ENCODE results near the gene NSUN4.
"Not testable (repeated sequence)": the region's sequence is repeated elsewhere in the genome, so short reads cannot be mapped to it uniquely, and the experiment has no call there.

Gene NSUN4

GRCh38 chr1:46364612-46365011 lies 24.0 kb downstream of the NSUN4 start:
- no peak overlapping the region for H3K9ac ChIP-seq (ENCODE audit: insufficient read length, low read depth)
- DNase-seq (ENCODE audit: low read depth, low spot score), result no peak
- no peak overlapping the region for H3K4me3 ChIP-seq (ENCODE audit: insufficient read length, low read depth)
- peaks cover 71% of the 10 kb centered on the region for H3K36me3 ChIP-seq (ENCODE audit: insufficient read depth, insufficient read length, low read length)
- TF ChIP-seq SUZ12 (IDR thresholded peaks at IDR 0.05; ENCODE audit: extremely low read depth, insufficient read depth, insufficient read length) (no peak), ZNF274 (IDR thresholded peaks at IDR 0.05; ENCODE audit: low read depth, low read length) (no peak), YY1 (IDR thresholded peaks at IDR 0.05; ENCODE audit: insufficient read depth, insufficient read length) (no peak)
- no peaks in the 10 kb centered on the region for H3K27me3 ChIP-seq (ENCODE audit: insufficient read depth, insufficient read length)
- no peaks in the 10 kb centered on the region for H3K9me3 ChIP-seq (ENCODE audit: insufficient read depth, low read length)
- peaks cover 4% of the 10 kb centered on the region for H3K4me1 ChIP-seq (ENCODE audit: insufficient read depth, insufficient read length)

DNA sequence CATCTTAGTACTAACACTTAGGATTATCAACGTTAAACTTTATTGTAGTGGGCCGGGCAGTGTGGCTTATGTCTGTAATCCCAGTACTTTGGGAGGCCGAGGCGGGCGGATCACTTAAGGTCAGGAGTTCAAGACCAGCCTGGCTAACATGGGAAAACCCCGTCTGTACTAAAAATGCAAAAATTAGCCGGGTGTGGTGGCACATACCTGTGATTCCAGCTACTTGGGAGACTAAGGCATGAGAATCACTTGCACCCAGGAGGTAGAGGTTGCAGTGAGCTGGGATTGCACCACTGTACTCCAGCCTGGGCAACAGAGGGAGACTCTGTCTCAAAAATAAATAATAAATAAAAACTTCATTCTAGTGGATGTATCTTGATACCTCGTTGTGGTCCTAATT lies 25.2 kb downstream of the NSUN4 start:
- H3K9ac ChIP-seq (ENCODE audit: insufficient read length, low read depth); H3K27me3 ChIP-seq (ENCODE audit: insufficient read depth, insufficient read length); H3K9me3 ChIP-seq (ENCODE audit: insufficient read depth, low read length); DNase-seq (ENCODE audit: low read depth, low spot score); H3K4me1 ChIP-seq (ENCODE audit: insufficient read depth, insufficient read length); H3K4me3 ChIP-seq (ENCODE audit: insufficient read length, low read depth): not testable (repeated sequence)
- H3K36me3 ChIP-seq (ENCODE audit: insufficient read depth, insufficient read length, low read length), result peaks cover 62% of the 10 kb centered on the region

DNA sequence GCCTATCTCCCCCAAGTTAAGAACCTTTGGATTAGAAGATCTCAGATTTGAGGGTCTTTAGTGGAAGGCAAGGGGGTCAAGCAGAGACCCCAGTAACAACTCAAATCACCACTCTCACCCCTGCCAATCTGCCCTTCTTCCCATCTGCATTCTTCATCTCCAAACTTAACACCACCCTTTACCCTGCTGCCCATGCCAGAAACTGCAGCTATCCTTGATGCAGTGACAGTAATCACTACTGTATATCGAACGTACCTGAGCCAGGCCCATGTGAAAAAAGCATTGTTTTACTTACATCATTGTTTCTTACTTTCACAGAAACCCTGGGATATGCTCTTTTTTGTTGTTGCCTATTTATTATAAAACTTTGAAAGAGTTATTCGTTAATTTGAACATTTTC lies 26.5 kb downstream of the NSUN4 start:
- peaks cover 49% of the 10 kb centered on the region for H3K36me3 ChIP-seq (ENCODE audit: insufficient read depth, insufficient read length, low read length)

GRCh38 chr1:46367701-46368100 lies 27.1 kb downstream of the NSUN4 start:
- peaks cover 43% of the 10 kb centered on the region for H3K36me3 ChIP-seq (ENCODE audit: insufficient read depth, insufficient read length, low read length)
- not testable (repeated sequence) for H3K9ac ChIP-seq (ENCODE audit: insufficient read length, low read depth)

More for the DNA sequence above, 26.5 kb downstream of the NSUN4 start:
- peaks cover 4% of the 10 kb centered on the region for H3K4me1 ChIP-seq (ENCODE audit: insufficient read depth, insufficient read length)
- no peak for DNase-seq (ENCODE audit: low read depth, low spot score)
- TF ChIP-seq YY1 (IDR thresholded peaks at IDR 0.05; ENCODE audit: insufficient read depth, insufficient read length), result no peak
- no peak for TF ChIP-seq ZNF274 (IDR thresholded peaks at IDR 0.05; ENCODE audit: low read depth, low read length)
- no peak for TF ChIP-seq SUZ12 (IDR thresholded peaks at IDR 0.05; ENCODE audit: extremely low read depth, insufficient read depth, insufficient read length)
- no peak overlapping the region for H3K9ac ChIP-seq (ENCODE audit: insufficient read length, low read depth)
- no peaks in the 10 kb centered on the region for H3K9me3 ChIP-seq (ENCODE audit: insufficient read depth, low read length)
- H3K4me3 ChIP-seq (ENCODE audit: insufficient read length, low read depth), result no peak overlapping the region
- no peaks in the 10 kb centered on the region for H3K27me3 ChIP-seq (ENCODE audit: insufficient read depth, insufficient read length)

DNA sequence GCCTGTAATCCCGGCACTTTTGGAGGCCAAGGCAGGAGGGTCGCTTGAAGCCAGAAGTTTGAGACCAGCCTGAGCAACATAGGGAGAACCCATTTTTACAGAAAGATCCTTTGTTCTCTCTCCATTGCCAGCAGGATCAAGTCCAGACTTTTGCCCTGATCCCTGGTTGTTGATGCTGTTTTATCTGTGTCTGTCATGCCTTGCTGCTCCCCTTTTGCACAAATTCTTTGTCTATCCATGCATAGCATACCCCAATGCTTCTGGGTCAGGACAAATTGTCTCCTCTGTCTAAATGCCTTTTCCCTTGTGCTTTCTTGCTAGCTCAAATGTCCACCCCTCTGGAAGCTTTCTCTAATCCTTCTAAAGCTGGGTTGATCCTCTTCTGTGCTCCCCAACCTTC lies 28.2 kb downstream of the NSUN4 start:
- no peak overlapping the region for H3K4me3 ChIP-seq (ENCODE audit: insufficient read length, low read depth)
- H3K9ac ChIP-seq (ENCODE audit: insufficient read length, low read depth), result no peak overlapping the region
- H3K27me3 ChIP-seq (ENCODE audit: insufficient read depth, insufficient read length), result no peaks in the 10 kb centered on the region
- H3K9me3 ChIP-seq (ENCODE audit: insufficient read depth, low read length), result no peaks in the 10 kb centered on the region
- TF ChIP-seq ZNF274 (IDR thresholded peaks at IDR 0.05; ENCODE audit: low read depth, low read length) (no peak), SUZ12 (IDR thresholded peaks at IDR 0.05; ENCODE audit: extremely low read depth, insufficient read depth, insufficient read length) (no peak), YY1 (IDR thresholded peaks at IDR 0.05; ENCODE audit: insufficient read depth, insufficient read length) (no peak)
- peaks cover 32% of the 10 kb centered on the region for H3K36me3 ChIP-seq (ENCODE audit: insufficient read depth, insufficient read length, low read length)
- no peaks in the 10 kb centered on the region for H3K4me1 ChIP-seq (ENCODE audit: insufficient read depth, insufficient read length)
- no peak for DNase-seq (ENCODE audit: low read depth, low spot score)

More at GRCh38 chr1:46367701-46368100, 27.1 kb downstream of the NSUN4 start:
- not testable (repeated sequence) for H3K4me1 ChIP-seq (ENCODE audit: insufficient read depth, insufficient read length); H3K4me3 ChIP-seq (ENCODE audit: insufficient read length, low read depth); H3K9me3 ChIP-seq (ENCODE audit: insufficient read depth, low read length); DNase-seq (ENCODE audit: low read depth, low spot score); H3K27me3 ChIP-seq (ENCODE audit: insufficient read depth, insufficient read length)

GRCh38 chr1:46369542-46370213 lies 29.1 kb downstream of the NSUN4 start:
- no peak overlapping the region for H3K9ac ChIP-seq (ENCODE audit: insufficient read length, low read depth)
- no peak overlapping the region for H3K4me3 ChIP-seq (ENCODE audit: insufficient read length, low read depth)
- DNase-seq (ENCODE audit: low read depth, low spot score), result no peak
- TF ChIP-seq SUZ12 (IDR thresholded peaks at IDR 0.05; ENCODE audit: extremely low read depth, insufficient read depth, insufficient read length) (no peak), ZNF274 (IDR thresholded peaks at IDR 0.05; ENCODE audit: low read depth, low read length) (no peak), YY1 (IDR thresholded peaks at IDR 0.05; ENCODE audit: insufficient read depth, insufficient read length) (no peak)
- no peaks in the 10 kb centered on the region for H3K4me1 ChIP-seq (ENCODE audit: insufficient read depth, insufficient read length)
- no peaks in the 10 kb centered on the region for H3K27me3 ChIP-seq (ENCODE audit: insufficient read depth, insufficient read length)
- H3K36me3 ChIP-seq (ENCODE audit: insufficient read depth, insufficient read length, low read length), result peaks cover 23% of the 10 kb centered on the region
- no peaks in the 10 kb centered on the region for H3K9me3 ChIP-seq (ENCODE audit: insufficient read depth, low read length)

DNA sequence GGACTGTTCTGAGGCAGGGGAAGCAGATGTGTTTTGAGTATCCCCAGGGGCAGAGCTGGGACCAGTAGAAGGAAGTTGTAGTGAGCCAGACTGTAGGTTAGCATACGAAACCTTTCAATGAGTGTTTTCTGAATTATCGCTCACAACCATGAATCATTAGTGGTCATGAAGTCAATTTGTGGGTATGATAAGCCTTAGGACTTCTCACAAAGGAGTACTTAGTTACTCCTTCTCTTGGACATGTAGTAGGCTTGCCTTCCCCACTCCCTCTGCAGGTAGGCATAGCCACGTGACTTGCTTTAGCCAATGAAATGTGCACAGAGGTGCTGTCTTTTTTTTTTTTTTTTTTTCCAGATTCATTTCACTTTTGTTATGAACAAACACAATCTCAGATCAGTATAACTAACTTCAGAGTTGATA lies 29.6 kb downstream of the NSUN4 start:
- no peak for DNase-seq (ENCODE audit: low read depth, low spot score)
- no peaks in the 10 kb centered on the region for H3K27me3 ChIP-seq (ENCODE audit: insufficient read depth, insufficient read length)
- no peak for TF ChIP-seq SUZ12 (IDR thresholded peaks at IDR 0.05; ENCODE audit: extremely low read depth, insufficient read depth, insufficient read length)
- TF ChIP-seq YY1 (IDR thresholded peaks at IDR 0.05; ENCODE audit: insufficient read depth, insufficient read length), result no peak
- TF ChIP-seq ZNF274 (IDR thresholded peaks at IDR 0.05; ENCODE audit: low read depth, low read length), result no peak
- no peaks in the 10 kb centered on the region for H3K4me1 ChIP-seq (ENCODE audit: insufficient read depth, insufficient read length)
- peaks cover 18% of the 10 kb centered on the region for H3K36me3 ChIP-seq (ENCODE audit: insufficient read depth, insufficient read length, low read length)
- no peaks in the 10 kb centered on the region for H3K9me3 ChIP-seq (ENCODE audit: insufficient read depth, low read length)
- H3K4me3 ChIP-seq (ENCODE audit: insufficient read length, low read depth), result no peak overlapping the region
- H3K9ac ChIP-seq (ENCODE audit: insufficient read length, low read depth), result no peak overlapping the region

DNA sequence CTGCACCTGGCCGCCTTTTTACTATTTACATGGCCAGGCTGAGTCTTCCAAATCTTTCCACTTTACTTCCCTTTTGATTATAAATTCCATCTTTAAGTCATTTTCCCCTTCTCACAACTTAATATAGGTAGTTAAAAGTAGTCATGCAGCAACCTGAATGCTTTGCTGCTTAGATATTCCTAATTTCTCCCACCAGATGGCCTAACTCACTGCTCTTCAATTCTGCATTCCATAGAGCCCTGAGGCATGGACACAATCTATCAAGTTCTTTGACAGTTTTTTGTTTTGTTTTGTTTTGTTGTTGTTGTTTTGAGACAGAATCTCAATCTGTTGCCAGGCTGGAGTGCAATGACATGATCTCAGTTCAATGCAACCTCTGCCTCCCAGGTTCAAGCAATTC lies 31.8 kb downstream of the NSUN4 start:
- TF ChIP-seq YY1 (IDR thresholded peaks at IDR 0.05; ENCODE audit: insufficient read depth, insufficient read length), result no peak
- TF ChIP-seq SUZ12 (IDR thresholded peaks at IDR 0.05; ENCODE audit: extremely low read depth, insufficient read depth, insufficient read length), result no peak
- TF ChIP-seq ZNF274 (IDR thresholded peaks at IDR 0.05; ENCODE audit: low read depth, low read length), result no peak
- H3K9ac ChIP-seq (ENCODE audit: insufficient read length, low read depth), result no peak overlapping the region
- no peak for DNase-seq (ENCODE audit: low read depth, low spot score)
- H3K27me3 ChIP-seq (ENCODE audit: insufficient read depth, insufficient read length), result no peaks in the 10 kb centered on the region
- H3K4me1 ChIP-seq (ENCODE audit: insufficient read depth, insufficient read length), result no peaks in the 10 kb centered on the region
- H3K9me3 ChIP-seq (ENCODE audit: insufficient read depth, low read length), result no peaks in the 10 kb centered on the region
- H3K36me3 ChIP-seq (ENCODE audit: insufficient read depth, insufficient read length, low read length), result peaks cover 9% of the 10 kb centered on the region
- H3K4me3 ChIP-seq (ENCODE audit: insufficient read length, low read depth), result no peak overlapping the region
